Measurements from ENCODE around the gene OLIG3.

- no peak for TF ChIP-seq CTCF (conservative IDR thresholded peaks at IDR 0.05; ENCODE audit: low read length)
- TF ChIP-seq EZH2phosphoT487 (IDR thresholded peaks at IDR 0.05; ENCODE audit: borderline replicate concordance) = no peak
These were observed 28.7 kb downstream of the OLIG3 start for GRCh38 chr6:137465378-137466009.

Measured in Loucy (cell line).